ENCODE measurements around the gene CCBE1.

DNA sequence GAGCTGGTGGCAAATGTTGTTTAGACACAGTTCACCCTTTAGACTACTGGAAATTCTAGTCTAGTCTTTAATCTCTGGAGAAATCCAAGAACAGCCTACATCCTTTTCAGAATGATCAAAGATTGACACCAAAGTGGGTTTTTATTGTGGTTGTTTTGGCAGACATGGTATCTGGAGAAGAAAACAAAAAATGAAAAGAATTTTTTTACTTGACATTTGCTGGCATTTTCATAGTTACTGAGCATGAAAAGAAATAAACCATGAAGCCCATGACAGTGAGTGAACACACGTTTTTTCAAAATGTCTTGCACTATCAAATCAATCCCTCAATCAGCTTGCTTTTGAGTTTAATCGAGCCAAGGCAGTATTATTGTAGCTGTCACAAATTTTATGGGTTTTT, 125.3 kb downstream of the CCBE1 start:
- TF ChIP-seq POLR2A (IDR thresholded peaks at IDR 0.05; ENCODE audit: low read depth, low read length): no peak
- no peak for TF ChIP-seq POLR2AphosphoS5 (IDR thresholded peaks at IDR 0.05; ENCODE audit: low read depth, low read length)
- TF ChIP-seq TAF1 (IDR thresholded peaks at IDR 0.05; ENCODE audit: borderline replicate concordance, low read depth, low read length): no peak

Data from GM12892 (cell line).